Psoas muscle (tissue), 8 donors: ENCODE measurements around the gene FOXP1. TPM values are rescaled to one million over a fixed set of nuclear protein-coding genes. Genes with fewer than 3 reads are reported as not detected.

Experiments used
- ATAC-seq, 4 donors: fragments of 200-7000 bp; cut with Tn5 transposase; one replicate each; pipeline ENCODE4 v1.9.1; 2020; ENCODE audit warnings: moderate library complexity in 3 of 4, mild to moderate bottlenecking in 2 of 4
- DNase-seq, 2 donors: peaks; one replicate each; pipeline ENCODE4 v3.0.0-alpha.2; 2020
- H3K27ac ChIP-seq: fragments of 200-600 bp; one replicate; pipeline ENCODE4 v1.8.0; 2022
- H3K27me3 ChIP-seq, 3 donors: fragments of 200-600 bp in 1 of 3; one replicate each; pipeline versions ENCODE4 v1.6.1 to v1.8.0; 2013 to 2022; ENCODE audit warnings: low read length in 2 of 3, mild to moderate bottlenecking in 2 of 3, moderate library complexity in 1 of 3; ENCODE audit not compliant: insufficient read depth in 3 of 3
- H3K36me3 ChIP-seq, 2 donors: fragments of 200-600 bp in 1 of 2; one replicate each; pipeline versions ENCODE4 v1.6.1 to v1.8.0; 2013 to 2022; ENCODE audit warnings: low read depth in 1 of 2, mild to moderate bottlenecking in 1 of 2, moderate library complexity in 1 of 2; ENCODE audit not compliant: insufficient read depth in 1 of 2
- H3K4me1 ChIP-seq: fragments of 200-600 bp; one replicate; pipeline ENCODE4 v1.8.0; 2022
- H3K4me3 ChIP-seq: fragments of 200-600 bp; one replicate; pipeline ENCODE4 v1.8.0; 2022; ENCODE audit warnings: mild to moderate bottlenecking
- H3K9me3 ChIP-seq: fragments of 200-600 bp; one replicate; pipeline ENCODE4 v1.8.0; 2022
- CTCF ChIP-seq: fragments of 200-600 bp; IDR thresholded peaks from one replicate; pipeline ENCODE4 v1.8.0; 2022; ENCODE audit warnings: antibody characterized with exemption
- WGBS, 3 donors: extraction: QIAGEN DNeasy Blood & Tissue Kit; methylation state at CpG; one replicate each; pipeline versions ENCODE4 v1.1.6 to v1.1.7; 2013; 5-methylcytosine and 5-hydroxymethylcytosine counted together
- intact Hi-C, 2 donors: fragments of 100-400 bp; cut with DNase I; formaldehyde crosslinking; loops; one replicate each; pipeline versions ENCODE4 v1.11.0 to v1.14.2; 2022
- polyA plus RNA-seq, 3 donors: library from polyadenylated mRNA; stranded (reverse); fragments of 200-250 nt; gene quantifications; one replicate each; pipeline ENCODE4 v1.2.3, GENCODE V29; 2013
- total RNA-seq, 4 donors: library from RNA; stranded (reverse); fragmentation: NEBNext Ultra II Directional in 2 of 4; extraction: Animal tissue kit (Norgen Biotek cat#: 25700) in 2 of 4; gene quantifications; one replicate each; pipeline versions ENCODE4 v1.2.1 to v1.2.4, GENCODE V29; 2021 to 2023
- donor health status: healthy with polysubstance abuse.
- donor health status: DM: no; HTN: no; CAD: no; lungs with moderate emphysema.
- donor health status: Bipolar disorder and iron deficiency.
- donor health status: healthy.
- donor health status: DM: yes; HTN: yes; CAD: no.
- donor health status: DM: no; HTN: no; CAD: no.
- donor health status: DM: no; HTN: no; CAD: no.
- donor health status: DM: yes; HTN: yes; CAD: no.

FOXP1 gene
- total and polyA plus RNA-seq, 7 donors = 2.6 to 26.4 (median 15.4) TPM

GRCh38 chr3:71402280-71402679 is 181.2 kb downstream of the FOXP1 start:
- no peak for ATAC-seq
- H3K36me3 ChIP-seq = no peaks in the 10 kb centered on the region
- H3K27ac ChIP-seq = no peak overlapping the region
- H3K9me3 ChIP-seq = no peaks in the 10 kb centered on the region
- DNase-seq = no peak
- peaks cover 8% of the 10 kb centered on the region for H3K4me1 ChIP-seq
- intact Hi-C loops = no loop called here
- WGBS, 3 donors = 90 to 94% (median 91%) methylated on average over 4 of the region's 4 CpGs
- no peak for TF ChIP-seq CTCF
- H3K4me3 ChIP-seq = no peak overlapping the region
- no peaks in the 10 kb centered on the region for H3K27me3 ChIP-seq

- no peak for ATAC-seq
- no peaks in the 10 kb centered on the region for H3K9me3 ChIP-seq
- H3K36me3 ChIP-seq = no peaks in the 10 kb centered on the region
- DNase-seq = no peak
- TF ChIP-seq CTCF = no peak
- H3K4me3 ChIP-seq = no peak overlapping the region
- H3K4me1 ChIP-seq = peaks cover 3% of the 10 kb centered on the region
- WGBS, 3 donors = 87 to 89% (median 87%) methylated on average over 12 of the region's 12 CpGs
- no peaks in the 10 kb centered on the region for H3K27me3 ChIP-seq
- no peak overlapping the region for H3K27ac ChIP-seq
- intact Hi-C loops = no loop called here
These were observed 181.8 kb downstream of the FOXP1 start for GRCh38 chr3:71401695-71402231.

- peaks cover 6% of the 10 kb centered on the region for H3K4me1 ChIP-seq
- TF ChIP-seq CTCF = no peak
- no peak overlapping the region for H3K4me3 ChIP-seq
- no peaks in the 10 kb centered on the region for H3K9me3 ChIP-seq
- no peak for DNase-seq
- 65 to 77% (median 76%) methylated on average over 6 of the region's 6 CpGs for WGBS, 3 donors
- H3K36me3 ChIP-seq = no peaks in the 10 kb centered on the region
- no peak for ATAC-seq
- H3K27ac ChIP-seq = no peak overlapping the region
- intact Hi-C loops = no loop called here
- no peaks in the 10 kb centered on the region for H3K27me3 ChIP-seq
These were observed 182.5 kb downstream of the FOXP1 start for GRCh38 chr3:71400986-71401451.

GRCh38 chr3:71399478-71399877 is 184.1 kb downstream of the FOXP1 start:
- no peaks in the 10 kb centered on the region for H3K9me3 ChIP-seq
- no peaks in the 10 kb centered on the region for H3K36me3 ChIP-seq
- no peak for DNase-seq
- TF ChIP-seq CTCF = no peak
- 87 to 92% (median 91%) methylated on average over 3 of the region's 3 CpGs for WGBS, 3 donors
- H3K4me3 ChIP-seq = no peak overlapping the region
- no peak for ATAC-seq
- H3K27me3 ChIP-seq = no peaks in the 10 kb centered on the region
- intact Hi-C loops = loop anchor here in 1 of 2 donors (10.0 kb wide), 2 partner anchors 335 to 395 kb away; no protein-coding TSS in a partner anchor
- H3K27ac ChIP-seq = no peak overlapping the region
- peaks cover 9% of the 10 kb centered on the region for H3K4me1 ChIP-seq
